Stomach (tissue), 9 donors: ENCODE measurements around the gene ELMO1. TPM values are rescaled to one million over a fixed set of nuclear protein-coding genes. Genes with fewer than 3 reads are reported as not detected.

Experiments used
- DNase-seq, 2 donors: peaks; one replicate each; pipeline versions ENCODE4 v3.0.0 to v3.0.0-alpha.2; 2013 to 2019
- H3K27ac ChIP-seq, 5 donors: fragments of 200-600 bp in 4 of 5; sonication (generic) in 4 of 5; one replicate each; pipeline ENCODE4 v1.5.1; 2013 to 2019; ENCODE audit warnings: mild to moderate bottlenecking in 1 of 5, moderate library complexity in 1 of 5
- H3K27me3 ChIP-seq, 3 donors: fragments of 200-600 bp; sonication (generic); one replicate each; pipeline ENCODE4 v1.5.1; 2017 to 2019; ENCODE audit warnings: mixed run types in 1 of 3
- H3K36me3 ChIP-seq, 4 donors: fragments of 200-600 bp; sonication (generic); 1 replicate in 3 of 4; 2 replicates in 1 of 4; pipeline ENCODE4 v1.5.1; 2016 to 2019
- H3K4me1 ChIP-seq, 4 donors: fragments of 200-600 bp; sonication (generic); one replicate each; pipeline ENCODE4 v1.5.1; 2016 to 2019
- H3K4me3 ChIP-seq, 4 donors: fragments of 200-600 bp; sonication (generic) in 3 of 4; one replicate each; pipeline ENCODE4 v1.5.1; 2016 to 2019; ENCODE audit warnings: mild to moderate bottlenecking in 1 of 4
- H3K9me3 ChIP-seq, 4 donors: fragments of 200-600 bp; sonication (generic); one replicate each; pipeline ENCODE4 v1.5.1; 2016 to 2019
- CTCF ChIP-seq, 7 experiments: fragments of 450-650 bp in 4 of 7; fragments of 200-600 bp in 3 of 7; sonication (generic) in 3 of 7; IDR thresholded peaks; one replicate each; pipeline ENCODE4 v1.5.1; 2016 to 2019; ENCODE audit warnings: antibody characterized with exemption in 7 of 7, control low read depth in 2 of 7, mild to moderate bottlenecking in 1 of 7
- EP300 ChIP-seq: sonication (generic); formaldehyde crosslinking; IDR thresholded peaks from one replicate; pipeline ENCODE4 v1.6.1; 2017; ENCODE audit warnings: antibody characterized with exemption
- POLR2A ChIP-seq, 4 donors: fragments of 450-650 bp; IDR thresholded peaks; one replicate each; pipeline ENCODE4 v1.6.1; 2016; ENCODE audit warnings: antibody characterized with exemption in 4 of 4, control low read depth in 2 of 4, mild to moderate bottlenecking in 1 of 4, moderate library complexity in 1 of 4
- POLR2AphosphoS5 ChIP-seq, 3 donors: sonication (generic); formaldehyde crosslinking; IDR thresholded peaks; one replicate each; pipeline ENCODE4 v1.6.1; 2016; ENCODE audit warnings: antibody characterized with exemption in 3 of 3
- WGBS, 5 donors: extraction: QIAGEN DNeasy Blood & Tissue Kit in 3 of 5; methylation state at CpG; one replicate each; pipeline versions ENCODE4 v1.1.5 to v1.1.7; 2013 to 2018; 5-methylcytosine and 5-hydroxymethylcytosine counted together
- intact Hi-C: fragments of 100-400 bp; cut with DNase I; formaldehyde crosslinking; loops from one replicate; pipeline ENCODE4 v1.15.1; 2023; ENCODE audit warnings: low total_unique reads
- polyA plus RNA-seq, 3 donors: library from polyadenylated mRNA; stranded (reverse); fragments of 200-250 nt; gene quantifications; one replicate each; pipeline ENCODE4 v1.2.3, GENCODE V29; 2013
- total RNA-seq, 5 donors: library from RNA; depleted of rRNA; stranded (reverse); fragments of >200 nt; gene quantifications; one replicate each; pipeline versions ENCODE4 v1.1.0 to v1.2.3, GENCODE V29; 2014 to 2016
- donor health status: healthy with polysubstance abuse.
- donor health status: Bipolar disorder and iron deficiency.
- donor health status: healthy.

The ELMO1 gene
- total and polyA plus RNA-seq, 8 donors, result 4.1 to 117 (median 44.8) TPM

GRCh38 chr7:37215290-37215923 lies 233.3 kb downstream of the ELMO1 start:
- Histone ChIP-seq H3K27ac (no peak overlapping the region), H3K4me3 (no peak overlapping the region), H3K36me3 (no peaks in the 10 kb centered on the region), H3K4me1 (peaks cover 5 to 36% (median 22%) of the 10 kb centered on the region in 4 donors), H3K9me3 (no peaks in the 10 kb centered on the region), H3K27me3 (no peaks in the 10 kb centered on the region)
- WGBS, 5 donors, result 50 to 70% (median 57%) methylated on average over 3 of the region's 3 CpGs
- intact Hi-C loops, result no loop called here
- TF ChIP-seq POLR2AphosphoS5 (IDR thresholded peaks at IDR 0.05) (no peak), CTCF (IDR thresholded peaks at IDR 0.05) (no peak), POLR2A (IDR thresholded peaks at IDR 0.05) (no peak), EP300 (no peak)
- no peak for DNase-seq

GRCh38 chr7:37212556-37212955 lies 236.1 kb downstream of the ELMO1 start:
- no peak overlapping the region for H3K4me3 ChIP-seq
- peak overlapping the region in 2 of 5 donors; percentile 61 to 78 for H3K27ac ChIP-seq
- no peaks in the 10 kb centered on the region for H3K36me3 ChIP-seq
- H3K27me3 ChIP-seq, result no peaks in the 10 kb centered on the region
- peaks cover 10 to 58% (median 41%) of the 10 kb centered on the region in 4 donors for H3K4me1 ChIP-seq
- intact Hi-C loops, result no loop called here
- DNase-seq, result peak in 1 of 2 donors; percentile 87
- TF ChIP-seq POLR2AphosphoS5 (IDR thresholded peaks at IDR 0.05) (no peak), CTCF (IDR thresholded peaks at IDR 0.05) (no peak), EP300 (no peak), POLR2A (IDR thresholded peaks at IDR 0.05) (no peak)
- WGBS, 5 donors, result 63 to 71% (median 69%) methylated on average over 8 of the region's 8 CpGs
- H3K9me3 ChIP-seq, result no peaks in the 10 kb centered on the region

GRCh38 chr7:37212051-37212450 lies 236.6 kb downstream of the ELMO1 start:
- Histone ChIP-seq H3K27ac (peak overlapping the region in 4 of 5 donors; percentile 27 to 78 (median 62)), H3K4me1 (peaks cover 10 to 56% (median 39%) of the 10 kb centered on the region in 4 donors), H3K27me3 (no peaks in the 10 kb centered on the region), H3K4me3 (no peak overlapping the region), H3K36me3 (no peaks in the 10 kb centered on the region), H3K9me3 (no peaks in the 10 kb centered on the region)
- no peak for TF ChIP-seq CTCF (IDR thresholded peaks at IDR 0.05)
- DNase-seq, result no peak
- intact Hi-C loops, result no loop called here

- intact Hi-C loops, result no loop called here
- no peak overlapping the region for H3K4me3 ChIP-seq
- WGBS, 5 donors, result 38 to 59% (median 49%) methylated on average over 16 of the region's 16 CpGs
- no peaks in the 10 kb centered on the region for H3K27me3 ChIP-seq
- H3K36me3 ChIP-seq, result no peaks in the 10 kb centered on the region
- peak overlapping the region in 4 of 5 donors; percentile 27 to 78 (median 62) for H3K27ac ChIP-seq
- TF ChIP-seq POLR2AphosphoS5 (IDR thresholded peaks at IDR 0.05) (peak; percentile 62 to 98 (median 79)), CTCF (IDR thresholded peaks at IDR 0.05) (no peak), EP300 (no peak), POLR2A (IDR thresholded peaks at IDR 0.05) (no peak)
- no peaks in the 10 kb centered on the region for H3K9me3 ChIP-seq
- peaks cover 10 to 49% (median 34%) of the 10 kb centered on the region in 4 donors for H3K4me1 ChIP-seq
- peak in 1 of 2 donors; percentile 89 for DNase-seq
These were observed 237.4 kb downstream of the ELMO1 start for GRCh38 chr7:37211097-37211880.
